HL-60 (cell line): ENCODE measurements around the gene MAGI2.

Experiments
- DNase-seq, 2 experiments: peaks; one replicate each; pipeline ENCODE4 v3.0.0-alpha.2; 2010 to 2020; ENCODE audit warnings: low read depth in 1 of 2, low spot score in 1 of 2
- H3K27ac ChIP-seq: fragments of 250-450 bp; sonication (Bioruptor Pico); replicated peaks from 2 replicates; pipeline ENCODE4 v1.5.1; 2020; ENCODE audit warnings: mild to moderate bottlenecking, moderate library complexity
- H3K27me3 ChIP-seq: fragments of 250-450 bp; sonication (Bioruptor Pico); 2 replicates; pipeline ENCODE4 v1.5.1; 2021; ENCODE audit warnings: mild to moderate bottlenecking, moderate library complexity; ENCODE audit not compliant: insufficient read depth, poor library complexity, severe bottlenecking
- H3K4me3 ChIP-seq: replicated peaks from 2 replicates; pipeline ENCODE4 v1.5.1; 2011; ENCODE audit warnings: mild to moderate bottlenecking, control low read depth, low read length; ENCODE audit not compliant: insufficient read depth
- GABPA ChIP-seq: IDR thresholded peaks from 2 replicates; pipeline ENCODE4 v1.6.1; 2012; ENCODE audit warnings: low read depth
- POLR2AphosphoS5 ChIP-seq: IDR thresholded peaks from 2 replicates; pipeline ENCODE4 v1.6.1; 2012; ENCODE audit warnings: low read depth
- SPI1 ChIP-seq: IDR thresholded peaks from 2 replicates; pipeline ENCODE4 v1.6.1; 2012; ENCODE audit warnings: low read depth, mild to moderate bottlenecking, borderline replicate concordance
- long read RNA-seq: library from polyadenylated mRNA; unstranded; transcript quantifications from one replicate; pipeline ENCODE4 v2.0.0, GENCODE V29; 2020
- TF ChIP-seq, protein P1 (sequence below): IDR thresholded peaks from 2 replicates; pipeline ENCODE4 v1.6.1; 2012; ENCODE audit warnings: low read depth; ENCODE audit not compliant: insufficient replicate concordance
- TF ChIP-seq, protein P2 (sequence below): IDR thresholded peaks from one replicate; pipeline ENCODE4 v1.5.1; 2011; ENCODE audit warnings: low read length, control low read depth, inconsistent platforms; ENCODE audit not compliant: insufficient read depth

Gene MAGI2
- long read RNA-seq: 0 reads

GRCh38 chr7:79453558-79454360, at the start of gene MAGI2:
Gene MAGI2, minus strand, starts transcription at chr7:79453667. Its CDS starts 347 bp downstream, at chr7:79453320.
- Histone ChIP-seq H3K27ac (no peak within 1 kb of the TSS), H3K4me3 (no peak within 1 kb of the TSS), H3K27me3 (peaks cover 35% of the 10 kb centered on the region)
- DNase-seq: no peak
- TF ChIP-seq, protein P1, sequence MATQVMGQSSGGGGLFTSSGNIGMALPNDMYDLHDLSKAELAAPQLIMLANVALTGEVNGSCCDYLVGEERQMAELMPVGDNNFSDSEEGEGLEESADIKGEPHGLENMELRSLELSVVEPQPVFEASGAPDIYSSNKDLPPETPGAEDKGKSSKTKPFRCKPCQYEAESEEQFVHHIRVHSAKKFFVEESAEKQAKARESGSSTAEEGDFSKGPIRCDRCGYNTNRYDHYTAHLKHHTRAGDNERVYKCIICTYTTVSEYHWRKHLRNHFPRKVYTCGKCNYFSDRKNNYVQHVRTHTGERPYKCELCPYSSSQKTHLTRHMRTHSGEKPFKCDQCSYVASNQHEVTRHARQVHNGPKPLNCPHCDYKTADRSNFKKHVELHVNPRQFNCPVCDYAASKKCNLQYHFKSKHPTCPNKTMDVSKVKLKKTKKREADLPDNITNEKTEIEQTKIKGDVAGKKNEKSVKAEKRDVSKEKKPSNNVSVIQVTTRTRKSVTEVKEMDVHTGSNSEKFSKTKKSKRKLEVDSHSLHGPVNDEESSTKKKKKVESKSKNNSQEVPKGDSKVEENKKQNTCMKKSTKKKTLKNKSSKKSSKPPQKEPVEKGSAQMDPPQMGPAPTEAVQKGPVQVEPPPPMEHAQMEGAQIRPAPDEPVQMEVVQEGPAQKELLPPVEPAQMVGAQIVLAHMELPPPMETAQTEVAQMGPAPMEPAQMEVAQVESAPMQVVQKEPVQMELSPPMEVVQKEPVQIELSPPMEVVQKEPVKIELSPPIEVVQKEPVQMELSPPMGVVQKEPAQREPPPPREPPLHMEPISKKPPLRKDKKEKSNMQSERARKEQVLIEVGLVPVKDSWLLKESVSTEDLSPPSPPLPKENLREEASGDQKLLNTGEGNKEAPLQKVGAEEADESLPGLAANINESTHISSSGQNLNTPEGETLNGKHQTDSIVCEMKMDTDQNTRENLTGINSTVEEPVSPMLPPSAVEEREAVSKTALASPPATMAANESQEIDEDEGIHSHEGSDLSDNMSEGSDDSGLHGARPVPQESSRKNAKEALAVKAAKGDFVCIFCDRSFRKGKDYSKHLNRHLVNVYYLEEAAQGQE: no peak
- TF ChIP-seq, protein P2, sequence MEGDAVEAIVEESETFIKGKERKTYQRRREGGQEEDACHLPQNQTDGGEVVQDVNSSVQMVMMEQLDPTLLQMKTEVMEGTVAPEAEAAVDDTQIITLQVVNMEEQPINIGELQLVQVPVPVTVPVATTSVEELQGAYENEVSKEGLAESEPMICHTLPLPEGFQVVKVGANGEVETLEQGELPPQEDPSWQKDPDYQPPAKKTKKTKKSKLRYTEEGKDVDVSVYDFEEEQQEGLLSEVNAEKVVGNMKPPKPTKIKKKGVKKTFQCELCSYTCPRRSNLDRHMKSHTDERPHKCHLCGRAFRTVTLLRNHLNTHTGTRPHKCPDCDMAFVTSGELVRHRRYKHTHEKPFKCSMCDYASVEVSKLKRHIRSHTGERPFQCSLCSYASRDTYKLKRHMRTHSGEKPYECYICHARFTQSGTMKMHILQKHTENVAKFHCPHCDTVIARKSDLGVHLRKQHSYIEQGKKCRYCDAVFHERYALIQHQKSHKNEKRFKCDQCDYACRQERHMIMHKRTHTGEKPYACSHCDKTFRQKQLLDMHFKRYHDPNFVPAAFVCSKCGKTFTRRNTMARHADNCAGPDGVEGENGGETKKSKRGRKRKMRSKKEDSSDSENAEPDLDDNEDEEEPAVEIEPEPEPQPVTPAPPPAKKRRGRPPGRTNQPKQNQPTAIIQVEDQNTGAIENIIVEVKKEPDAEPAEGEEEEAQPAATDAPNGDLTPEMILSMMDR: no peak
- TF ChIP-seq SPI1 (no peak), GABPA (no peak), POLR2AphosphoS5 (no peak)

DNA sequence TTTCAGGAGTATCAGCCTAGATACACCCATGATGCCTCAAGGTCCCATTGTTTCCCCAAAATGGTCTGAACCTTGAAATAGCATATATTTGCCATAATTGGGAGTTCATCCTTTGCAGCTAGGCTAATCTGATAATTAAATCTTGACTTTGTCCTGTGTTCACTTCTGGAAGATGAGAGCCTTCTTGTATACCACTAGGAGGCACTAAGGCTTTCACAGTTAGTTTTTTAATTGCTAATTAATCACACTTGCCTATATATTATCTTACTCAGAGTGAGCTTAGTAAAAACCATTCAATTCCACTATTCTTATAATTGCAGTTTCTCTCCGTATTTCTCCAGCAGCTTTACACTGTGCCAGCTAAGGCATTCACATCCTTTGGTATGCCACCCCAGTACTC, 48.7 kb upstream of the MAGI2 start:
- no peak overlapping the region for H3K4me3 ChIP-seq
- no peak for DNase-seq
- H3K27ac ChIP-seq: no peak overlapping the region
- no peaks in the 10 kb centered on the region for H3K27me3 ChIP-seq
- TF ChIP-seq SPI1 (no peak), GABPA (no peak), POLR2AphosphoS5 (no peak)
- TF ChIP-seq, protein P1: no peak
- TF ChIP-seq, protein P2: no peak

GRCh38 chr7:79500759-79501158, 47.3 kb upstream of the MAGI2 start:
- TF ChIP-seq GABPA (no peak), SPI1 (no peak), POLR2AphosphoS5 (no peak)
- TF ChIP-seq, protein P1: no peak
- TF ChIP-seq, protein P2: no peak
- H3K4me3 ChIP-seq: no peak overlapping the region
- DNase-seq: no peak
- H3K27me3 ChIP-seq: no peaks in the 10 kb centered on the region
- H3K27ac ChIP-seq: no peak overlapping the region
